IPS DF 4.7 (cell line): ENCODE results near the gene SFMBT2.

ENCODE experiments used
- DNase-seq: peaks from one replicate; pipeline ENCODE4 v3.0.0-alpha.2; 2013; ENCODE audit warnings: low spot score; ENCODE audit errors: extremely low read depth

Gene SFMBT2

GRCh38 chr10:7425691-7426090 lies 14.9 kb upstream of the SFMBT2 start:
- no peak for DNase-seq

GRCh38 chr10:7424919-7425318 lies 14.1 kb upstream of the SFMBT2 start:
- no peak for DNase-seq

GRCh38 chr10:7424315-7424714 lies 13.5 kb upstream of the SFMBT2 start:
- no peak for DNase-seq

- DNase-seq: no peak
Measured at GRCh38 chr10:7423521-7423920, 12.7 kb upstream of the SFMBT2 start.

GRCh38 chr10:7421526-7421925 lies 10.7 kb upstream of the SFMBT2 start:
- no peak for DNase-seq

- DNase-seq: no peak
Measured at GRCh38 chr10:7419998-7420397, 9.2 kb upstream of the SFMBT2 start.

DNA sequence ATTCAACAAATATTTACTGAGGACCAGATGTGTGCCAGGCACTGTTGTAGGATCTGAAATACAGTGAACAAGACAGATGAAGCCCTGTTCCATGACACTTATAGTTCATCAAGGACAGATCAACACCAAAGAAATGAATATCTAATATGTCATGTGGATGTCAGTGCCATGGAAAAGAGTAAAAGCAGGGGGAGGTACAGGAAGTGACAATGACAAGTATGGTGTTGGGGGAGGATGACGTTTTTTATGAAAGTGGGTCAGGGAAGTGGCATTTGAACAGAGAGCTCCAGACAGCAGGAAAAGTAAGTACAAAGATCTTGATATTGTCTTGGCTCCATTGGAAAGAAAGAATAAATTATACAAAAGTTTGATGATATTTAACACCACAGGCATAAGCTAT lies 7.0 kb upstream of the SFMBT2 start:
- DNase-seq: no peak

DNA sequence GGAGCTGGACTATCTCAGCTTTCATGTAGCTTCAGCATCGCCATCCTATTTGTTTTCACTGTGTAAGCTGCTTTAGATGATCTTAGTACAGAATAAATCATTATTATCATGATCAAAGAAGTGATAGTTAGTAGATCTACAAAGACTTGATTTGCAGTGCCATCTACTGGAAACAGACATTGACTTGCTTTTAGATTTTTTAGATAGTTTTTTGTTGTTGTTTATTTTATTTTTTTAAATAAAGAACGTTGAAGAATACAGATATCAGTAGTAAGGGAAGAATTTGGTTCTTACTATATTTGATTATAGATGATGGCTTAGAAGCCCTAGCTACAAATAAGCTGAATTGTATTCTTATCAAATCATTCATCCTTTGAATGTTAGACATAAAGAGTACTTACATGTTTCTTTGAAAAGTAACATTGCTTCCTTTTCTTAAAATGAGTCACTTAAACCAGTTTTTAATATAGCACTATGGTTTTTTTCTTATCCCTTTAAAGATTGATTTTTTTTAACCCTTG lies 6.3 kb upstream of the SFMBT2 start:
- no peak for DNase-seq

DNA sequence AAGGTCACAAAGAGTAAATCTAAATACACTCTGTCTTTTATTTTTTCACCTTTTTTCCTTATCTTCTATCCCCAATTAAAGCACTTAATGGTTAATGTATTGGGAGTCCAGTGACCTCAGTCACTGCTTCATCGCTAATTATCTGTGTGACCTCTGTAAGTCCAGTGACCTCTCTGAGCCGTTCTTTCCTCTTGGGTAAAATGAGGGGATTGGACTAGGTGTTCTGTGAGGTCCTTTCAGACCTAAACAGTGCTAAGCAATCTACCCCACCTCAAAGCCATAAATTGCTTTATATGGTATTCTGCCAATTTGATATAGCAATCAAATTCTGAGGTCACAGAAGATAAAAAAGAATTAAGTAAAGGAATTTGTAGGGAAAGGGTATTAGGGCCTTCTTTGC lies 3.9 kb upstream of the SFMBT2 start:
- no peak for DNase-seq

DNA sequence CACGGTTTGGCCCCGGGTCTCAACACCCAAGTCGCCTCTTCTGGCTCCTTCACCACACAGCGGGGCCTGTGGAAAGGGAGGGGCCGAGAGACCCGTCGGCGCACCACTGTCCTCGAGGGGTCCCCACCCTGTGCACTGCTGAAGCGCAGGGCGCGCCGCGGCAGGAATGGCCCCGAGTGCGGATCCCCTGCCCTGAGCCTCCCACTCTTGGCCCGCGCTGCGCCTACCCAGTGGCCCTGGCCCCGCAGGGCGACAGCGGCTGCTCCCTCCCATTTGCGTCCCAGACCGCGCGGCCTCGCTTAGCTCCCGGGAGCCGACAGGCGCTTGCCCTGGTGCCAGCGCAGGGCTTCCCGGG lies 2.1 kb upstream of the SFMBT2 start:
- DNase-seq: no peak

DNA sequence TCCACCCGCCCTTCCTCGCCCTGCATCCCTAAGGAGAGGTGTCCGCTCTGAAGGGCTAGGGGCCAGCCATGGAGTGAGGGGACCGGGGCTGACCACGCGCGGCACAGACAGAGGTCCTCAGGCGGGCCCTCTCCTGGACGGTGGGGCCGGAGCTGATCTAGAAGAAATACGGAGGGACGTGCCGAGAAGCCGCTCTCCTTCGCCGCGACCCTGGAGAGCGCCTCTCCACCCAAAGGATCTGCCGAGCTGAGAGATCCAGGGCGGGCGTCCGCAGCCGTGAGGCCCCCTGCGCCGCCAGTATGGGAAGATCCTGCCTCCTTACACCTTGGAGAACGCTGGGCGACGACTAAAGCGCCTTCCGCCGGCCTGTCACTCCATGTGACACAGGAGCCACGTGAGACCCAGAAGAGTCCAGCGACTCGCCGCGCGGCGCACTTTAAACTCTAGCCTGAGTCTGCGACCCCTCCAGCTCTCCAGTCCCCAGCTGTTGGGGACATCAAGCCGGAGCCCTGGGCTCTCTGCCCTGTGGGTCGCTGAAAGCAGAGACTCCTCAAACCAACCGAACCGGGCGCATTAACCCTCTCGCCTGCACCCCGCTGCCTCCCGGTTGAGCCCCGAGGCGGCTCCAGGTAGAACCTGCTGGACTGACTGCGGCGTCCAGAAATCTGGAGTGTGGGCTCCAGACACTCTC lies 1.5 kb upstream of the SFMBT2 start:
- no peak for DNase-seq

DNA sequence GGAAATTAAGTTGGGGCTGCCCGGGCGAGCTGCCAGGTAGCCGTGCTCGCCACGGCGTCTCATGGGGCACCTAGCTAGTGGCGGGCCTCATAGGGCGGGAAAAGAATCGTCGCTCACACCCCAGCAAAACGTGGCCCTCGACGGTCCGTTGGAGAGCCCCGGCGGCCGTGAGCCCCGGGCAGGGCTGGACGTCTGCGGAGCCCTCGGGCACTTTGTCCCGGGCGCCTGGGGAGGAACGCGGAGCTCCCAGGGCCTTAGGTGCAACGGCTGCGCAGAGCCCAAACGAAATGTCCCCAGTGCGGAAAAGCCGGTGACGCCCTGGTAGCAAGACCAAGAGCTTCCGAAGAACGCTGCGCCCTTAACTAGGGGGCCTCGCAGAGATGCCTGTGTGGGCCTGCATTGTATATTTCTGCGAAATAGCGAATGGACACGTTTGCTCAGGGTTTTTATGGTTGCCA lies 866 bp upstream of the SFMBT2 start:
- no peak for DNase-seq

- DNase-seq: no peak
Measured at GRCh38 chr10:7410301-7410861, 453 bp downstream of the SFMBT2 start.

DNA sequence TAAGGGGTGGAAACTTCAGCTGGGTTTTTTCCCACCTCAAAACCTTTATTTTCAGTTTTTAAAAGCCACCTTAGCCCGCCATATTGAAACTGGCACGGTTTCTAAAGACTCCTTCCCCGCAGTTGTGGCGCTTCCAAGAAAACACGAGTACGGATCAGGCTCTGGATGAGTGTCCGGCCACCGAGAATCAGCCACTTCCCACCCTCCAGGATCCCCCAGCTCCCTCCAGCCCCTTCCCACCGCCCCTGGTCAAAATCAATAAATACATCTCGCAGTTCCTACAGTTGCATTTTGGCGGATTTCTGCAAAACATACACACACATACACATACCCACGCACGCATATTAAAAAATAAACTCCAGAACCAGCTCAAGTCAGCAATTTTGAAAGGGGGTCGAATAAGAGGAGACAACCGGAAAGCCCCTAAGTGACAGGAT lies 1.1 kb downstream of the SFMBT2 start:
- DNase-seq: no peak

GRCh38 chr10:7409045-7409731 lies 1.6 kb downstream of the SFMBT2 start:
- no peak for DNase-seq

- no peak for DNase-seq
Measured at GRCh38 chr10:7408291-7409044, 2.4 kb downstream of the SFMBT2 start.

- DNase-seq: no peak
Measured at GRCh38 chr10:7407368-7408290, 3.2 kb downstream of the SFMBT2 start.

DNA sequence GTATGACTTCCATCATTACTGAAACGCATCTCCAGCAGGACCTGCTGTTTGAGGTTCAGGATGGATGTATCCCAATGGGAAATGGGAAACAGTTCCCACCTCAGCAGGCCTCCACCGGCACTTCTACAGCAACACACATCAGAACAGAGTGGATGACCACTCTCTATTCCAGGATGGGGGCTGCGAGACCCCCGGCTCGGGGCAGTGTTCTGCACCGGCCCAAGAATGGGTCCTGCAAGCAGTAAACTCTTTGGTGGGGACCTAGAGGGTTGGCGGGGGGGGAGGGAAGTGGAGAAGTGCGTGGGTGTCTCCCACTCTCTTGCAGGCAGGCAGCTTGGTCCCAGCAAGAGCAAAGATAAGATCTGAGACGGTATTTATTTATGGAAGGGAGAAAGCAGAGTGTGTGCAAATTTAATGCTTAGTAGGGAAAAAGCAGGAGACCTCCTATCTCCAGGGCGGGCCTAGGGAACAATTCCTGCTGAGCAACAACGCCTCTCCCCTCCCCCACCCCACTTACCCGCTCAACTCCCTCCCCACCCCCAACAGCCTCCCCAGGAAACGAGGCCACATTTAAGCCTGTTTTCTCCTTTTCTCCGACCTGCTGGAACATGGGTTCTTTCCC lies 4.0 kb downstream of the SFMBT2 start:
- no peak for DNase-seq

DNA sequence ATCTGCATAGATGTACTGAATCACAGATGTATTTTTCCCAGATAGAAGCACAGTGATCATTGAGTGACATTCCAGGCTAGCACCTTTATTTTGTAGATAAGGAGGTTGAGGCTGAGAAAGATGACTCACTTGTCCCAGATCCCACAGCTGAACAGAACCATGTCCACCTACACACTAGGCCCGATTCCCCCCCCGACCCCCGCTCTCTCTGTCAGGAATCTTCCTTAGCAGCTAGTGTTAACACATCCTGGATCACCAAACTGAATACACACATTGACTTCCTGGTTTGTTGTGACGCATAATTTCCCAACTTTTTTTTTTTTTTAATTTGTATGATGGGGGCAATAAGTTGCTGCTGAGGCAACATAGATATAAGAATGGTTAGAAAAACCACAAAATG lies 5.2 kb downstream of the SFMBT2 start:
- DNase-seq: no peak

GRCh38 chr10:7403620-7404019 lies 7.2 kb downstream of the SFMBT2 start:
- DNase-seq: no peak
